ENCODE results near the gene ARSB.

The ARSB gene

DNA sequence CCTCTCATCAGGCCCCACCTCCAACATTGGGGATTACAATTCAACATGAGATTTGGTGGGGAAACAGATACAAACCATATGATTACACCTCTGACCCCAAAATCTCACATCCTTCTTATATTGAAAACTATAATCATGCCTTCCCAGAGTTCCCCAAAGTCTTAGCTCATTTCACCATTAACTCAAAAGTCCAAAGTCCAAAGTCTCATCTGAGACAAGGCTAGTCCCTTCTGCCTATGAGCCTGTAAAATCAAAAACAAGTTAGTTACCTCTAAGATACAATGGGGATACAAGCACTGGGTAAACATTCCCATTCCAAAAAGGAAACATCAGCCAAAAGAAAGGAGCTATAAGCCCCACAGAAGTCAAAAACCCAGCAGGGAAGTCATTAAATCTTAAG, 26.8 kb upstream of the ARSB start:
- Histone ChIP-seq H2AFZ (ENCODE audit: low read depth) (no peak overlapping the region), H3K4me3 (IDR thresholded peaks at IDR 0.05; ENCODE audit: insufficient read depth, low read depth, low read length) (no peak overlapping the region), H3K4me1 (ENCODE audit: low read depth, poor library complexity, severe bottlenecking) (no peaks in the 10 kb centered on the region), H4K20me1 (ENCODE audit: insufficient read depth) (no peaks in the 10 kb centered on the region), H3K27me3 (ENCODE audit: insufficient read depth, low read depth) (no peaks in the 10 kb centered on the region), H3K4me2 (no peak overlapping the region), H3K9ac (no peak overlapping the region), H3K36me3 (ENCODE audit: insufficient read depth) (no peaks in the 10 kb centered on the region), H3K79me2 (ENCODE audit: insufficient read depth, low read depth) (no peaks in the 10 kb centered on the region), H3K27ac (no peak overlapping the region)
- TF ChIP-seq, protein P1, sequence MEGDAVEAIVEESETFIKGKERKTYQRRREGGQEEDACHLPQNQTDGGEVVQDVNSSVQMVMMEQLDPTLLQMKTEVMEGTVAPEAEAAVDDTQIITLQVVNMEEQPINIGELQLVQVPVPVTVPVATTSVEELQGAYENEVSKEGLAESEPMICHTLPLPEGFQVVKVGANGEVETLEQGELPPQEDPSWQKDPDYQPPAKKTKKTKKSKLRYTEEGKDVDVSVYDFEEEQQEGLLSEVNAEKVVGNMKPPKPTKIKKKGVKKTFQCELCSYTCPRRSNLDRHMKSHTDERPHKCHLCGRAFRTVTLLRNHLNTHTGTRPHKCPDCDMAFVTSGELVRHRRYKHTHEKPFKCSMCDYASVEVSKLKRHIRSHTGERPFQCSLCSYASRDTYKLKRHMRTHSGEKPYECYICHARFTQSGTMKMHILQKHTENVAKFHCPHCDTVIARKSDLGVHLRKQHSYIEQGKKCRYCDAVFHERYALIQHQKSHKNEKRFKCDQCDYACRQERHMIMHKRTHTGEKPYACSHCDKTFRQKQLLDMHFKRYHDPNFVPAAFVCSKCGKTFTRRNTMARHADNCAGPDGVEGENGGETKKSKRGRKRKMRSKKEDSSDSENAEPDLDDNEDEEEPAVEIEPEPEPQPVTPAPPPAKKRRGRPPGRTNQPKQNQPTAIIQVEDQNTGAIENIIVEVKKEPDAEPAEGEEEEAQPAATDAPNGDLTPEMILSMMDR (conservative IDR thresholded peaks at IDR 0.05; ENCODE audit: low read depth, low read length), result no peak

DNA sequence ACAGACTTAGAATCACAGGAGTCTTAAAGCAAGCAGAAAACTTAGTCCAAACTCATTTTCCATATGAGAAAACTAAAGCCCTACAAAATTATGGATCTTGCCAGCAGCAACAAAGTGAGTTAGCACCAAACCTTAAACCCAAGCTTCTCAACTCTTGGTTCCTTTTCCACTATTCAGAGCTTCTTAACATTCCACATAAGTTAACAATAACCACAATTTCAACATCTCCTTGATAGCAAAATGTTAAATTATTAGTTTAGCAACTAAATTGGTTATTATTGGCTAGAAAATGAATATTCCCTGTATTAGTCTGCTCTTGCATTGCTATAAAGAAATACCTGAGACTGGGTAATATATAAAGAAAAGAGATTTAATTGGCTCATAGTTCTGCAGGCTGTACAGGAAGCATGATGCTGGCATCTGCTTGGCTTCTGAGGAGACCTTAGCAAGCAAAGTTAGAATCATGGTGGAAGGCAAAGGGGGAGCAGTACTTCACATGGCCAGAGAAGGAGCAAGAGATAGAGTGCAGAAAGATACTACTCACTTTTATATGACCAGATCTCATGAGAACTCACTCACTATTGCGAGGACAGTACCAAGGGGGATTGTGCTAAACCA, 26.2 kb upstream of the ARSB start:
- H3K4me3 ChIP-seq (IDR thresholded peaks at IDR 0.05; ENCODE audit: insufficient read depth, low read depth, low read length), result no peak overlapping the region
- TF ChIP-seq, protein P1 (conservative IDR thresholded peaks at IDR 0.05; ENCODE audit: low read depth, low read length), result 0 out of 2 replicates have a peak, but pooled peaks have one; percentile 19
- no peak overlapping the region for H3K4me2 ChIP-seq
- H2AFZ ChIP-seq (ENCODE audit: low read depth), result no peak overlapping the region
- no peaks in the 10 kb centered on the region for H3K27me3 ChIP-seq (ENCODE audit: insufficient read depth, low read depth)
- no peak overlapping the region for H3K27ac ChIP-seq
- no peaks in the 10 kb centered on the region for H3K4me1 ChIP-seq (ENCODE audit: low read depth, poor library complexity, severe bottlenecking)
- H4K20me1 ChIP-seq (ENCODE audit: insufficient read depth), result no peaks in the 10 kb centered on the region
- no peaks in the 10 kb centered on the region for H3K79me2 ChIP-seq (ENCODE audit: insufficient read depth, low read depth)
- no peaks in the 10 kb centered on the region for H3K36me3 ChIP-seq (ENCODE audit: insufficient read depth)
- H3K9ac ChIP-seq, result no peak overlapping the region

DNA sequence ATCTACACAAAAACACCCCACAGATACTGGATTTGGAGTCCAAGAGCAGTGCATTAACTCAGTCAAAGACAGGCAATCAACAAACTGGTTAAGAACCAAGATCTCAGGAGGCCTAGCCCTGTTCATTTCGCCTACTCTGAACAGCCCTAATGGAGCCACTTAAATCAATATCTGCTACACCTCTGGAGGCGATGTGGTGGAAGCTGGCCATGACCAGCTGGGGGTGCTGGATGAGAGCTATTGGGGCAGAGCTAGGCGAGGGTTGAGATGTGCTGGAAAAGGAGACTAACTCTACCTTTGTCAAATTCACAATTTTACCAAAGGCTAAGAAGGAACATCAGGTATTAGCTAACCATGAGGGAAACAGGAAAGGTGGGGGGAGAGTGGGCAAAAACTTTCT, 23.3 kb upstream of the ARSB start:
- no peak overlapping the region for H2AFZ ChIP-seq (ENCODE audit: low read depth)
- H3K4me1 ChIP-seq (ENCODE audit: low read depth, poor library complexity, severe bottlenecking), result no peaks in the 10 kb centered on the region
- H3K4me2 ChIP-seq, result no peak overlapping the region
- no peak overlapping the region for H3K27ac ChIP-seq
- no peak overlapping the region for H3K4me3 ChIP-seq (IDR thresholded peaks at IDR 0.05; ENCODE audit: insufficient read depth, low read depth, low read length)
- TF ChIP-seq, protein P1 (conservative IDR thresholded peaks at IDR 0.05; ENCODE audit: low read depth, low read length), result no peak
- no peak overlapping the region for H3K9ac ChIP-seq
- no peaks in the 10 kb centered on the region for H3K79me2 ChIP-seq (ENCODE audit: insufficient read depth, low read depth)
- no peaks in the 10 kb centered on the region for H3K27me3 ChIP-seq (ENCODE audit: insufficient read depth, low read depth)
- H3K36me3 ChIP-seq (ENCODE audit: insufficient read depth), result no peaks in the 10 kb centered on the region
- H4K20me1 ChIP-seq (ENCODE audit: insufficient read depth), result no peaks in the 10 kb centered on the region

DNA sequence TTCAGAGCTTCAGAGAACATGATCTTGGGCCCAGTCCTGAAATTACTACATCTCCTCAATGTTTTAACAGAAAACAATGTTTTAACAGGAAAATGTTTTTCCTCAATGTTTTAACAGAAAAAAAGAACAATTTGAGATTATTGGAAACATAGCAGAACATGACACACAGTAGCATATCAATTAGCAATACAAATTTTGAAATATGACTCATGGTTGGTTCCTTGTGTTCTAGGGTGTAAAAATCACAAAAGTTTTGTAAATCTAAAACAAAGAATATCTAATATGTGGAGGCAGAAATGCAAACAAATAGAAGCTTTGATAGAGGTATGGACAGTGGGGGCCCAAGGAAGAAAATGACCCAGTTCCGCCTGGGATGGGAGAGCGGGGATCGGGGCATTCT, 22.8 kb upstream of the ARSB start:
- H2AFZ ChIP-seq (ENCODE audit: low read depth), result no peak overlapping the region

More for the DNA sequence above, 22.8 kb upstream of the ARSB start:
- Histone ChIP-seq H3K27me3 (ENCODE audit: insufficient read depth, low read depth) (no peaks in the 10 kb centered on the region), H3K36me3 (ENCODE audit: insufficient read depth) (no peaks in the 10 kb centered on the region), H4K20me1 (ENCODE audit: insufficient read depth) (no peaks in the 10 kb centered on the region), H3K4me2 (no peak overlapping the region), H3K4me3 (IDR thresholded peaks at IDR 0.05; ENCODE audit: insufficient read depth, low read depth, low read length) (no peak overlapping the region), H3K79me2 (ENCODE audit: insufficient read depth, low read depth) (no peaks in the 10 kb centered on the region), H3K9ac (no peak overlapping the region), H3K27ac (no peak overlapping the region), H3K4me1 (ENCODE audit: low read depth, poor library complexity, severe bottlenecking) (no peaks in the 10 kb centered on the region)
- TF ChIP-seq, protein P1 (conservative IDR thresholded peaks at IDR 0.05; ENCODE audit: low read depth, low read length), result no peak
